Cardiac fibroblast (primary cell): ENCODE measurements around the gene TSPAN32.

Experiments
- DNase-seq, 2 donors: peaks; one replicate each; pipeline versions ENCODE4 v3.0.0 to v3.0.0-alpha.2; 2010; ENCODE audit warnings: low read depth in 2 of 2
- H3K4me3 ChIP-seq, 2 donors: replicated peaks in 1 of 2; 1 replicate in 1 of 2; 2 replicates in 1 of 2; pipeline ENCODE4 v1.5.1; 2011; ENCODE audit warnings: low read depth in 2 of 2, low read length in 2 of 2, mild to moderate bottlenecking in 2 of 2, moderate library complexity in 1 of 2
- TF ChIP-seq, protein P1 (sequence below): IDR thresholded peaks from one replicate; pipeline ENCODE4 v1.5.1; 2011; ENCODE audit warnings: low read depth, mild to moderate bottlenecking, low read length, inconsistent platforms

Gene TSPAN32

DNA sequence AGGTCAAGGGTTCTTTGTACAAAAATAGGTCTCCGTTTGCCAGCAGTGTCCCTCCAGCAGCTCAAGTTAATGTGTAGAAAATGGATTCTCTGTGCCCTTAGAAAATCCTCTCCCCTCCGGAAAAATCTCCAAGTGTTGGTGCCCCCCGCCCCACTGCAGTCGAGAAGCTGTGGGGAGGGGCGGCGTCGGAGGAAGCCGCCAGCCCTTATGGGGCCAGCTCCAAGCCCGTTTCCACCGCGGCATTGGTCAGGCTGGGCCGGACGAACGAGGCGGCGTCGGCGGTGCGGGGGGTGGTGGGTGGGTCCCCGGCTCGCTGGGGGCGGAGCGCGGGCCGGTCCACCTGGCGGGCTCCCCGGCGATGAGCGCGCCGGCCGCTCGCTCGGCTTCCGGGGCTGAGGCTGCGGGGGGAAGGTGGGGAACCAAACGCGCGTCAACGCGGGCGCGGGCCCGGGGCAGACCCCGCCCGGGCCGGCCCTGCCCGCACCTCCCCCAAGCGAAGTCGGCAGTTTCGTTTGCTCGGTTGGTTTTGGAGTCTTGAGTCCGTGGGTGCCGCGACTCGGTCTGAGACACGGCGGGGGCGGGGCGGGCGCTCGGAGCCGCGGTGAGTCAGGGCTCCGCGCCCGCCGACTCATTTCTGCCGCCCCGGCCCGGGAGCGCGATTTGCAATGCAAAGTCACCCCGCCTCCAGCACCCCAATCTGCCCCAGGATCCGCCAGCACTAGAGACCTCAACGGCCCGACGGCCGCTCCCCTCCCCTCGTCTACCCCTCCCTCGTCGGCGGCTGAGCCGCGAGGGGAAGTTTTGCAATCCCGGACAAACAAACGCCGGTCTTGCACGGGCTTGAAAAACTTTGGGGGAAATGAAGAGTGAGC is 32.8 kb upstream of the TSPAN32 start:
- peak overlapping the region in 1 of 2 donors; percentile 17 for H3K4me3 ChIP-seq
- peak; percentile 25 to 30 for DNase-seq
- TF ChIP-seq, protein P1, sequence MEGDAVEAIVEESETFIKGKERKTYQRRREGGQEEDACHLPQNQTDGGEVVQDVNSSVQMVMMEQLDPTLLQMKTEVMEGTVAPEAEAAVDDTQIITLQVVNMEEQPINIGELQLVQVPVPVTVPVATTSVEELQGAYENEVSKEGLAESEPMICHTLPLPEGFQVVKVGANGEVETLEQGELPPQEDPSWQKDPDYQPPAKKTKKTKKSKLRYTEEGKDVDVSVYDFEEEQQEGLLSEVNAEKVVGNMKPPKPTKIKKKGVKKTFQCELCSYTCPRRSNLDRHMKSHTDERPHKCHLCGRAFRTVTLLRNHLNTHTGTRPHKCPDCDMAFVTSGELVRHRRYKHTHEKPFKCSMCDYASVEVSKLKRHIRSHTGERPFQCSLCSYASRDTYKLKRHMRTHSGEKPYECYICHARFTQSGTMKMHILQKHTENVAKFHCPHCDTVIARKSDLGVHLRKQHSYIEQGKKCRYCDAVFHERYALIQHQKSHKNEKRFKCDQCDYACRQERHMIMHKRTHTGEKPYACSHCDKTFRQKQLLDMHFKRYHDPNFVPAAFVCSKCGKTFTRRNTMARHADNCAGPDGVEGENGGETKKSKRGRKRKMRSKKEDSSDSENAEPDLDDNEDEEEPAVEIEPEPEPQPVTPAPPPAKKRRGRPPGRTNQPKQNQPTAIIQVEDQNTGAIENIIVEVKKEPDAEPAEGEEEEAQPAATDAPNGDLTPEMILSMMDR: no peak

DNA sequence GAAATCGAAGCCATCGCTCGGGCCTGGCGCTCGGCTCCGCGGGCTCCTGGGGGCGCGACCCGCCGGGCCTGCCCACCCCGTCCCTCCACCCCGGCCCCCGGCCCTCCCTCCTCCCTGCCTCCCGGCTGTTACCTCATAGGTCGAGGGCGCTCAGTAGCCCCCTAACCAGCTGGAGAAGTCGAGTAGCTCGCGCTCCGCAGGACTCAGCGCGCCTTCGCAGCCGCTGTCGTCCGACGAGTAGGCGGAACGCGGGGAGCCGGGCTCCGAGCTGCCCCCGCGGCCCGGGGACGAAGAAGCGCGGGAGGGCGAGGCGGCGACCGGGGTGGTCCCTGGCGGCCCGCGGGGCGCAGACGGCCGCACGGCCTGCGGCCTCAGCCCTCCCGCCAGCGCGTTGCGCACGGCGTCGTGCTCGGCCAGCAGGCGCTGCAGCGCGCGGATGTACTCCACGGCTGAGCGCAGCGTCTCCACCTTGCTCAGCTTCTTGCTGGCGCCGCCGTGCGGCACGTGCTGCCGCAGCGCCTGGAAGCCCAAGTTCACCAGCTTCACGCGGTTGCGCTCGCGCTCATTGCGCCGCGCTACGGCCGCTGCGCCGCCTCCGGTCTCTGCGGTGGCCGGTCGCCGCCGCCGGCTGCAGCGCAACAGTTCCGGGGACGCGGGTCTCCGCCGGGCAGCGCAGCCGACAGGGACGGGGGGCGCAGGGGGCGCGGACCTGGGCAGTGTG is 32.1 kb upstream of the TSPAN32 start:
- DNase-seq: peak; percentile 39 to 56
- TF ChIP-seq, protein P1: no peak

DNA sequence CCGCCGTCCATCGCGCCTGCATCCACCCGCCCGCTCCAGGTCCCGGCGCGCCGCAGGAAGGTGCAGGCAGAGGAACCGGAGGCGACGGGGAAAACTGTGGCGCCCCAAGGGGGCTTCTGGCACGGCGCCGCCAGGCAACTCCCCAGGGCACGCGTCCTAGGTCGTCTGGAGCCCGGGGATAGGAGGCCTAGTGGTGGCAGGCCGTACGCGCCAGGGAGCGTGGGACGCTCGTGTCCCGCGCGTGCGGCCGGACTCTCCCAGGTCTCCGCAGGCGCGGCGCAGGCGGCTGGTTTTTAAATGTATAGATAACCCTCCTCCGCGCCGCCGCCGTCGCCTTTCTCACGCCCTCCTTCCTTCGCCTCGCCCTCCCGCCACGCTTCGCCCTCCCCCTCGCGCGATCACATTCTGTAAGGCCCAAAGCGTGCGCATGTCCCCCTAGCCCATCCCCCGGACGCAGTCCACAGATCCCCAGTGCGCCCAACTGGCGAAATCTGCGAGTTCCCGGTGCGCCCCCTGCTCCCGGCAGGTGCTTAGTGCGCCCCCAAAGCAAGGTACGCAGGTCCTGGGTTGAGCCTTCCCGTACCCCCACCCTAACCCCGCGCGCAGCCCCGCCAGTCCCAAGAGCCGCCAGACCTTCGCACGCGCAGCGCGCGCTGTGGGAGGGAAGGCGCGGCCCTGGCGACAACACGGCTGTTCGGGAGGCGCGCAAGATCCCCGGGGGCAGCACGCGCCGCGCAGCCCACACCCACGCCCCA is 31.3 kb upstream of the TSPAN32 start, which contains the start of gene ASCL2:
Gene ASCL2 (minus strand): TSS at position 267 of the 755 bp plus-strand sequence. CDS start 256 bp downstream, at position 11.
- peak in 1 of 2 donors; percentile 11 for DNase-seq
- TF ChIP-seq, protein P1: no peak
- H3K4me3 ChIP-seq: no peak within 1 kb of the TSS

More for the DNA sequence above, 32.1 kb upstream of the TSPAN32 start:
- no peak overlapping the region for H3K4me3 ChIP-seq

DNA sequence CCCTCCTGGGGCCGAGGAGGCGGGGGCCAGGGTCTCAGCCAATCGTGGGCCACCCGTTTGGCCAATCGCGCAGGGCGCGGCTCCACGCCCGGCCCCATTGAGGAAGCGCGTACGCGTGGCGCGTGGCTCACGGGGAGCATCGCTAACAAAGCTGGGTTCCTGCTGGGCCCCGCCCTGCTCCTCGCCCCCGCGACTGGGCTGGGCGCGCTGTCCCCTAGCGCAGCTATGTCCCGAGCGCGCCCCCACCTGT is 30.8 kb upstream of the TSPAN32 start:
- no peak for DNase-seq
- TF ChIP-seq, protein P1: no peak
- no peak overlapping the region for H3K4me3 ChIP-seq

DNA sequence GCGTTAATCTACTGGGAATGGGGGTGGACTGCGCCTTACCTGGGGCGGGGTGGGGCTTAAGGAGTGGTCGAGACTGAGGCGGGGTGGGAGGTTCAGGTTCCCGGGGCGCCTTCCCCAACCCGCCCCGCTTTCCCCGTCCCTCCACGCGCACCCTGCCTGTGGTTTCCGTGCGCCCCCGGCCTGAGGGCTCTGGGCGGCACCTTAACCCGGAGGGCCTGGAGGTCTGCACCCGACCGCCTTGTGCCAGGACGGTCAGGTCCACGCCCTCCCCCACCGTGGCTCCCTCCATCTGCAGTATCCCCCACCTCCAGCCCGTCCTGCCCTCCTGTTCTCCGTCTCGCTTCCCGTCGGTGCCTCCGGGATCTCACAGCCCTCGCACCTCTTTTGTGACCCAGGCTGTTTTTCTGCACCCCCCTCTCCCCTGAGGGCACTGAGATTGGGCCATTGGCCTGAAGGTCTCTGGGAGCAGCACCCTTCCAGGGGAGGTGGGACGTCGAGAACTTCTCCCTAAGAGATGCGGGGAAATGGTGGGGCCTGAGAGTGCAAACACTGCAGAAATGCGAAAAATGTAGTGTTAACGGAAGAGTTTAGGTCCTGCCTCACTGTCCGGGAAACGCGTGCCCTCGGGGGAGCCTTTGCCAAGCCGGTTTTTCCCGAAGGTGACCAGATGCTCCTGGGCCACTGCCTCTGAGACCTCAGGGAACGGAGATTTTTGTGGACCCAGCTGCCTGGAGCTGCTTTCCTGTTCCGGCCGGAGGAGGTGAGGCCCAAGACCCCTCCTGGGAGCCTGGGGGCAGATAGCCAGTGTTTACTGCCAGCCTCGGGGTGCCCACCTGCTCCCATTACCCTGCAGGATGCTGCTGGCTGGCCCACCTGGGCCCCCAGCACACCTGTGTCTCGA is 30.2 kb upstream of the TSPAN32 start:
- no peak overlapping the region for H3K4me3 ChIP-seq
- no peak for DNase-seq
- TF ChIP-seq, protein P1: no peak
